ENCODE measurements around the gene LURAP1L.

Gene LURAP1L, protein sequence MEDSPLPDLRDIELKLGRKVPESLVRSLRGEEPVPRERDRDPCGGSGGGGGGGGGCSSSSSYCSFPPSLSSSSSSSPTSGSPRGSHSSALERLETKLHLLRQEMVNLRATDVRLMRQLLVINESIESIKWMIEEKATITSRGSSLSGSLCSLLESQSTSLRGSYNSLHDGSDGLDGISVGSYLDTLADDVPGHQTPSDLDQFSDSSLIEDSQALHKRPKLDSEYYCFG

DNA sequence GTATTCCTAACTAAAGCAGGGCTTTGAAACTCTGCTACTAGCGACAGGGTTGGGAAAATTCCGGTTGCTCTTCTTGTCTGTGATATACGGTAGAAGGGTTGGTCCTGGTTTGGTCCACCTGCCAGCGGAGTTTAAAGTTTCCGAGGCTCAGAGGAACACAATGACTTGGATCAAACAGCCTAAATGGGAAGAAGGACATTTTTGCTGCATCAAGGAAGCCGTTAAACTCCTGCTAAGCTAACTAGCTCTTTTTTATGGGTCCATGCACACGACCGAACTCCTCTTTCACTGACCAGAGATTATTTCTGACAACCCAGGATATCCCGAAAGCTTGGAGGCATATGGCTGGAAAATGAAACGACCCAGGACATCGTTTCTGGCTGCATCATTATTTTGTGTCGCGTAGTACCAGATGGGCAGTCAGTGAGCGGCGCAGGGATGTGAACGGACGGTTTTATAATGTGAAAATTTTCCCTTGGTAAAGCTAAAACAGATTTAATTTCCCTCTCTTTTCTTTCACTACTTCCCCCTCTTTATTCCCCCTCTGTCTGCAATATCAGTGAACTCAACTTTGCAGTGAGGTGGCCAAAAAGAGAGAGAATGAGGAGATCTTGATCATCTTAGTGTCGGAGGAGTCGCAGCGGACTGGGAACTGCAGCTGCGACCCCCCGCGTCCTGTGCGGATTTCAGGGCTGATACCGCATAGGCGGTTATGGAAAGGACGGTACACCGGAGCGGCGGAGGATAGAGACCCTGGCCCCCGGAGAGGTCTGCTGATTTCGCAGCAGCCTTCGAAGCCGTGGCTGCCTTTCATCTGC is at the start of gene LURAP1L:
Gene LURAP1L (plus strand): TSS at position 160 of the 818 bp plus-strand sequence. CDS start 696 bp downstream, outside the sequence.
- DNase-seq (ENCODE audit: low spot score) = no peak

DNA sequence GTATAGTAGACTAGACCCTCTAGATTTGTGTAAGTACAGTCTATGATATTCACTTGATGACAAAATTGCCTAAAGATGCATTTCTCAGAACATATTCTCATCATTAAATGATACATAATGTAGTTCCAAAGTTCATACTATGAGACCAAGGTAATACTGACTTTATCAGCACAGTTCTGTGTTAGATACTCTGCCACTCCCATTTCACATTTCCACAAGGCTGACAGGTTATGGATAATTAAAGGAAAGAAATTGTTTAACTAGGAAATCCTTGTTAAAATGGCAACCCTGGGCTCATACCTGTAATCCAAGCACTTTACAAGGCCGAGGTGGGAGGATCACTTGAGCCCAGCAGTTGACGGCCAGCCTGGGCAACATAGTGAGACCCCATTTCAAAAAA is 48.0 kb upstream of the LURAP1L start:
- DNase-seq (ENCODE audit: low spot score) = no peak

DNA sequence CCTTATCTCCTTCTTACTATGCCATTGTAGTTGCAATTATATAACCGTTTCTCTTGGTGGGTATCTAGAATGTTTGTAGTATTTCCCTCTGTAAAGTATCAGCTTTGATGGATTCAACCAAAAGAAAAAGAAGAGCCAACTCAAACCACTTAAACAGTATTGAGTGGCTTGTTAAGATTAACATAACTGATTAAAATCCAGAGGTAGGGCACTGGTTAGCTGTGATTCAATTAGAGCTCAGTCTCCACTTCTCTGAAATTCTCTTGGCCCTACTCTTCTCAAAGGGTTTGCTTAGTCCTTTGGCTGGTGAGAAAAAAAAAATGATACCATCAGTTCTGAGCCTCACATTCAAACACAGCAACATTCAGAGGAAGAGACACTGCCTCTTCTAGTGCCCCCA is 44.6 kb upstream of the LURAP1L start:
- no peak for DNase-seq (ENCODE audit: low spot score)

DNA sequence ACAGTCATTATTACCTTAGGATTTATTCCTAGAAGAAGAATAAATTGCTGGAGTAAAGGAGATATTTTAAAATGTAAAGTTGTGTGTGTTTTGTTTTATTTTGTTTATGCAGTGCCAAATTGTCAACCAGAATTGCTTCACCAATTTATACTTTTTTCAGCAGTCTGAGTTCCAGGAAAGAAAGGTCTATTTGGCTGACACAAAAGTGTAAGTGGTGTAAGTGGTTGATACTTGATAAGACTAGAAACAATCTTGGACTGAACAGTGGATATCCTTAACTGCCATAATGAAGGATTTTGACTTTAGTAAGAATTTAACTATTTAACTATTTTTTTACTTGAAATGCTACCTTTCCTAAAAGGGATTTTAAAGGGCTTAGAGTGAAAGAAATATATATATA is 43.9 kb upstream of the LURAP1L start:
- no peak for DNase-seq (ENCODE audit: low spot score)

DNA sequence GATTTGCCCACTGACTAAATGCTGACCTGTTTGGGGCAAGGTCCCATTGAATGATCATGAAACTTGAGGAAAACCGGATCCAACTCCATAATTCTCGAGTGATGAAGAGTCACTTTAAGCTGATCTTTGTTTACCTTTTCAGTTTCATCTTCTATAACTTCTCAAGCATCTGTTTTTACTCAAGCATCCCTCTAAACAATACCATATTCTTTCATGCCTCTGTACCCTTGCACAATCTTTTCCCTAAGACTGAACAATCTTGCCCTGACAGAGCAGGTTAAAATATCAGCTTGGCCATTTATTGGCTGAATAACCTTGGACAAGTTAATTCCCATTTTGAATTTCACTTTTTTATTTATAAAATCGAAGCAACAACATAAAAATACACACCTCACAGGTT is 41.8 kb upstream of the LURAP1L start:
- DNase-seq (ENCODE audit: low spot score) = no peak

DNA sequence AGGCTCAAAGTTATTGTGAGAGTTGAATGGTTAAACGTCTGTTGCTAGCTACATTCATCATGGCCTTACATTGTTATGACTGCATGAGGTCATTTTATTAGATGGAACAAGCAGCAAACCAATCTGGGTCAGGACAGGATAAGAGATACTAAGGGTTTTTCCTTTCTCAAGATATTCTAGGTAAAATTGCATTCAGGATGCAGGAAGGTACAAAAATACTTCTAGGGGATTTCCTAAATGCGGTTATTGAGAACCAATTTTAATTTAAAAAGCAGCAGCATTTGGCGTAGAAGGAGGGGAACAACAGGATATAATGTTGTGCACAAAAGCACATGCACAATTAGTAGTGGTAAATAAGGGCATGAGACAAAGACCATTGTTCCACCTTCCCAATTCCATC is 39.2 kb upstream of the LURAP1L start:
- no peak for DNase-seq (ENCODE audit: low spot score)

DNA sequence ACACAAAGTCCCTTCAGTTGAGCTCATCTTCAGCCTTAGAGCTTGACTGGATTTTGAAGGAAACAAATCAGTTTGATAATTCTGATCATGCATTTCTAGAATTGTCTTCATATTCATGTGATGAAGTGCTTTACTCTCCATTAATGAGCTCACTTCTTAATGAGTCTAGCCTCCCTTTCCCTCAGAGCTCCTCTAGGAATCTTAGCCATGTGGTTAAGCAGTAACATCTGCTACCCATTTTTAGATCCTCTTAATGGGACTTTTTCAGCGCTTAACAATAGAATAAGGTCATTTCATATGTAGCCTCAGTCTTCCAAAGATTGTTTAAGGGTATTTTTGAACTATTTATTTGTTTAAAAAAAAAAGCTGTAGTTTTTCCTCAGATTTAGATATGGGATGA is 36.9 kb upstream of the LURAP1L start:
- DNase-seq (ENCODE audit: low spot score) = no peak

DNA sequence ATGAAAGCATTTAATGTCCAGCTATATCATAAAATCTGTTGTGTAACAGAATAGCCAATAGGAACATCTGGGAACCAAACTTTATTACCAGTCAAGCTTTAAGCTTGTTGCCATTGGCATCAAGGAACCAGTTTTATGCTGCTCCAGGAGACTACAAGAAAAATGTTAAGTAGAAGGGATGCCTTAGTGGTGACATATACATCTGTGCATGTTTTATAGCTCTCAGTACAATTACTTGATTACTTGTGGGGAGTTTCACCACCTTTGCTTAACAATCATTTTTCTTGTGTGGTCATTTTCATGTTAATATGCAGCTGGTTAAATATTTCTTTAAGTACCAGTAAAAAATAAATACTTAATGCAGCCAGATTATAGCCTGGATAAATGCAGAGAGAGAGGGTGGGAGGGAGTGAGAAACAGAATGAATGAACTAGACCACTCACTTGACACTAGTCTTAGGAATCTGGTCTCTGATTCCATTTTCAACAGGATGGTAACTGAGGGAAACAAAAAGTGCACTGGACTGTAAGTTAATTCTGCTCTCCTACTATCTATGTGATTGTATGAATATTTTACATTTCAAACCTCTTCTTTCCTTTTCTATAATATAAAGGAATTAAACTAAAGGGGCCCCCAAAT is 35.7 kb upstream of the LURAP1L start:
- DNase-seq (ENCODE audit: low spot score) = no peak

DNA sequence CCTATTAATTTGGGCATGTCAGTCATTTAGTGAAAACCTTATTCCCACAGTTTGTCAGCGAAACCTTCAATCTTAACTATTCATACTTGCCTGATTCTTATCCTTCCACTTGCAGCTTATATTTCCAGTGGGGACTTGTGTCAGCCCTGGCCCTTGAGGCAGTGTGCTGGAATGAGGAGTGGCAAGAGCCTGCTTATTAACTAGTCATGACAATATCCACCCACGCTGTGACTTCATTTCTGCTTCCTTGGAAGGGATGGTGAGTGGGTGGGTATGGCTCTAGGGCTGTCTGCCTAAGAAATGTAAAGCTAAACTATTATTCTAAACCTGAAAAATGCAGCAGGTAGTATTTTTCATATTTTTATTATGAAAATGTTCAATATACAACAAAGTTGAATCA is 34.0 kb upstream of the LURAP1L start:
- DNase-seq (ENCODE audit: low spot score) = no peak

DNA sequence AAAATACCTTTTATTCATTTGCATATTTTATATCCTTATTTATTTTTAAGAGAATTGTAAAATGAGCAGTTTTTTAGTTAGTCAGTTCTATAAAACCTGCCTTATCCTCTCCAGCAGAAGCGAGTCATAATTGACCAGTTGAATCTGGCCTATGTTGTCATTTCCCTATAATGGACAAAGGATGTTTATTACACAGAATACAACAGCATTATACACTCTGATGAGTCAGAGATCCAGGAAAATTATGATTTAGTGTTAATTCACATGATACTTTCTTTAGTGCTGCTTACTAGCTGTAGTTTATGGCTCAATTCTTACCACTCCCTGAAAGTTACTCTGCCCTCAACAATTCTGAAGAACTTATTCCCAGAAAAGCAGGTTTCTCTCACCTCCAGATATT is 26.8 kb upstream of the LURAP1L start:
- DNase-seq (ENCODE audit: low spot score) = no peak

DNA sequence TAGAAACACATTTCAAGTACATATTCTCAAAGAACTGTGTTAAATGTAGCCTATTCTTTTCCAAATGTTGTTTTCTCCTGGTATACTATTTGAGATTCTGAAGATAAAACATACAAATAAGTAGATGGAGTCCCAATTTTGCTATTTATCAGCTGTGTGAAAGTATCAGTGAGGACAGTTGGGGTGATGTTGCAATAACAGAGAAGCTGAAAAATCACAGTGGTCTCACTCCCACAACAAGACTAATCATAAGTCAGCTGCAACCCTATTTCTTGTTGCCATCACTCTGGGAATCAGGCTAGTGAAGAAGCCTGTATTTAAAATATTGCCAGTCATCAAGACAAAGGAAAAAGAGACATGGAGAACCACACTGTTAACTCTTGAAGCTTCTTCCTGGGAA is 25.9 kb upstream of the LURAP1L start:
- DNase-seq (ENCODE audit: low spot score) = no peak

DNA sequence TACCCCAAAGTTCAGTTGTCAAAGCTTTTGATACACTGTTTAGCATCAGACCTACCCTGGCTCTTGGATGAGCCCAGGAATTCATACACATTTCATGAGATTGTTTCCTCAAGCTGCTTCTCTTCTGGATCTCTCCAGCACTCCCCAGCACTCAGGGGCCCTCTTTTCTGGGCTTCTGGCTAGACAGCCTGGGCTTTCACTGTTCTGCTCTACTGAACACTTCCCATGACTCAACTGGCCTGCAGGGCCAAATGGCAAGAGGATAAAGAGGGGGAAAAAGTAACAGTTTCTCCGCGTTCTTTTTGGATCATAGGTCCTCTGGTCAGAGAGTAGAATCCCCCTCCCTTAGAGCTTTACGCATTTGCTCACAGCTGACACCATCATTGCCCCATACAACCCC is 20.9 kb upstream of the LURAP1L start:
- DNase-seq (ENCODE audit: low spot score) = no peak

DNA sequence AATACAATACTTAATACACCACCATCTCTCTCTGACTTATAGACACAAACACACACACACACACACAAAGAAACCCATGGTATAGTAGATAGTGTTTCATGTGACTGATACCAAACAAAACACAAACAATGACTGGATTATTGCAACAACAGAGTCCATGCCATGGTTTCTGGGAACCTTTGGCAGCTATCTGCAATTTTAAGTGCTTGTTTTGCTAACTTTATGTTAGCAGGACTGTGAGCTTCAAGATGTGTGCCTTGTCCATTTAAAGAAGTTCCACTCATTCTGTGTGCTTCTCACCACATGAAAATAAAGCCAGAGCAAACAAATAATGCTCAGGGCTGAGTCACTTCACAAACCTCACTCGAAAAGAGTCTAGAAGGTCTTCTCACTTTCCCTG is 15.1 kb upstream of the LURAP1L start:
- no peak for DNase-seq (ENCODE audit: low spot score)

DNA sequence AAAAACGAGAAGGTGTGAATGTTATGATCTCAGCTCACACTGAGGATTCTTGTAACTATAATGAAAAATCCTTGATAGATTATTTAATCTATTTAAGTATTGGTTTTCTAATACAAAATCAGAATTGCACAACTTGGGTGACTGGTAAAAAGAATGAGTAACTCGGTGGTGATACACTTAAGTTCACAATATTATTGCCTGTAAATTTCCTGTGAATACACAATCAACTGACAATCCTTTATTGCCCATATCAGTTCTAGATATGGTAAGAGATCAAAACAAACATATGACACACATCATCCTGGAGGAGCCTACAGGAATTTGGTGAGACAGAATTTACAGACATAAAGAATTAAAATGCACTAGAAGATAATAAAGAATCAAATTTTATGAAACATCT is 14.1 kb upstream of the LURAP1L start:
- DNase-seq (ENCODE audit: low spot score) = no peak

DNA sequence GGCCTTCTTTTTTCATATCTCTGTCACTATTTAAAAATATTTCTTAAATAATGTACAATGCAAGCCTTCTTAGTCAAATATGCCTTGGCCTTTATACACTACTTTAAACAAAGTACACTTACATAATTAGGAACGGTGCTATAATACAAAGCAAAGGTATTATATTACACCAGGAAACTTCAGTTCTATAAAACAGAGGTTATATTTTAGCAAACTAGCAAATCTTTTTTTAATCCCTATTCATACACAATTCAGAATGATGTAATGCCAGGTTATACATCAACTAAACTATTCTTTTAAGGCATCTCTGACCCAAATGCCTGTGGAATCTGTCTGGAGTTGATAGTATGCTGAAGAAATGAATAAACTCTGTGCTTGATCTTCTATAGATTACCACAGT is 10.7 kb upstream of the LURAP1L start:
- no peak for DNase-seq (ENCODE audit: low spot score)

DNA sequence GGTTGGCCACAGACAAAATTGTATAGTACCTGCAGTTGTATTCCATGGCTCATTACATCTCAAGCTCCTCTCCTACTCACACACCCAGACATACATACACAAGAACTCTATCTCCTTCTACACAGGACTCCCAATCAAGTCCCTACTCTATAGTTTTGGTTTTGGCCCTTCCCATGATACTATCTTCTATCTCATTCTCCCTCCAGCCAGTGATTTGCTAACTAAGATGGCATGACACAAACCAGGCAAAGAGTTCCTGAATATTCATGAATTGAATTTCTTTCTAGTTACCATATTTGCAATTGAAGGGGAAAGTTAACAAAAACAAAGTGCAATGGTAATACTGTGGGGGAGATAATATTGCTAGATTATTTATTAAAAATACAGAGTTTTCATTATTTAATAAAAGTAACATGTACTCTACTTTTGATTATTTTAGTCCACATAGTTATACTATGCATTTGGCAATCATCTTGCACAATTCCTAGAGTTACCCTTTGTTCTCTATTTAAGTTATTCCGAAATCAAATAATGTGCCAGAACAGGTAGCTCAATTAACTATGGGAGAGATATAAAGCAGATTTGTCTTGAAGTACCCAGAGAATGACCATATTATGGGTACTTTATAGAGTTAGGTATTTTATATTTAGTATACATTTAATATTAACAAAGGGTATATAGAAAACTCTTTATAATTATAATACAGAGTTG is 9.6 kb upstream of the LURAP1L start:
- no peak for DNase-seq (ENCODE audit: low spot score)

DNA sequence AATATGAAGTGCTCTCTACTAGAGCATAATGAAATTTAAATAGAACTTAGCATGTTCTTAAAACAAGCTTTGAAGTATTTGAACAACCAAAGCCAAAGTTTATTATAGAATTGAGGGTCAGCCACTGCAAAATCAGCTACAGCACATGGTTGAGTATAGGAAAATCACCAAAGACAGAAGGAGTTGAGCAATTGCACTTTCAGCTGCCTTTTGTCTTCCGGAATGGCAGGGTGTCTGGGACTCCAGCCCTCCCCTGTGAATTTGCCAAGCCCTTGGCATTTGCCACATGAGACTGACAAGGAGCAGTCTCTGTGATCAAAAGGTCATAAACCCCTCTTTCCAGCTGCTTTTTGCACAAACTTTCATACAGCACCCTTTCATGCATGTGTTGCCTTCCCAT is 8.5 kb upstream of the LURAP1L start:
- DNase-seq (ENCODE audit: low spot score) = no peak

DNA sequence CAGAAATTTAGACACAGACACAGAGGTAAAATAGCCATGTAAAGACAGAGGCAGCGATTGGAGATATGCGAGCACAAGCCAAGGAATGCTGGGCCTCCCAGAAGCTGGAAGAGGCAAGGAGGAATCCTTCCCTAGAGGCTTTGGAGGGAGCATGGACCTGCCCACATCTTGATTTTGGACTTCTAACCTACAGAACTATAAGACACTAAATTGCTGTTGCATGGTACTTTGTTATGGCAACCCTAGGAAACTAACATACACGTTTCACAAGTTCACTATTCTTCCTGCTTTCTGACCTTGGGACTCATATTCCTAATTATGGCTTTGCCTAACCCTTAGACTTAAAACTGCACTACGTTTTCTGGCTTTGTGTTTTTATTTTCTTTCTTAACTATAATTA is 4.6 kb upstream of the LURAP1L start:
- DNase-seq (ENCODE audit: low spot score) = no peak

DNA sequence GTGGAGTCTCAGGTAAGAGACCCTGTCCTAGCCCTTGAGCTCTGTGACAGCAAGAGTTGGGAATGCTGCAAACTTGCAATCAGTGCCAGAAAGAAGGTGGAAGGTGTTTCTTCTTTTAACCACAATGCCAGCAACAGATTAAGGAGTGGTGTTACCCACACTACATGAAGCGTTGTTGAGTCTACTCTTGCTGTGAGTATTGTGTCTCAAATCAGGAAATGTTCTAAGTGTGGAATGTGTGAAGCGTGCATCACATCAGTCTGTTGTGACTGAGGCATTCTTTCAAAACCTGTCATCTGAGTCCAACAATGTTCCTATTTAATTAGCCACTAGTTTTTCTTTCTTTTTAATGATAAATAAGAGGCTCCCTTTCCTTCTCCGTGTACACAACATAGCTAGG is 2.9 kb upstream of the LURAP1L start:
- DNase-seq (ENCODE audit: low spot score) = no peak

DNA sequence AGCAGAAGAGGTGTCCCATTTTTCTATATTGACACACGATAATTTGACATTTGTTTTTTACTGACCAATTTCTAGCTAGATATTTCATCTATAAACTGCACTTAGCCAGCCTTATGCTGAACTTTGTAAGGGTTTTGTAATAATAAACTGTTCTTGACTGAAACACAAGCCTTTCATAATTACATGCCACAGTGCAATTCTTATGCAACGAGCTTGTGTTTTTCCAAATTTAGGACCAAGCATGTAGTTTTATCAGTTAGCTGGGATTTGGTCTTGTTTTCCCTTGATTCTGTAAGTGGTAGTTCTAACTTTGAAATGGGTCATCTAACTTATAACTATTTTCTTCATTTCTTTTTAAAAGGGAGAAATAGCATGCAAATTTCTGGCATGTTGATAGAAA is 1.3 kb upstream of the LURAP1L start:
- no peak for DNase-seq (ENCODE audit: low spot score)

DNA sequence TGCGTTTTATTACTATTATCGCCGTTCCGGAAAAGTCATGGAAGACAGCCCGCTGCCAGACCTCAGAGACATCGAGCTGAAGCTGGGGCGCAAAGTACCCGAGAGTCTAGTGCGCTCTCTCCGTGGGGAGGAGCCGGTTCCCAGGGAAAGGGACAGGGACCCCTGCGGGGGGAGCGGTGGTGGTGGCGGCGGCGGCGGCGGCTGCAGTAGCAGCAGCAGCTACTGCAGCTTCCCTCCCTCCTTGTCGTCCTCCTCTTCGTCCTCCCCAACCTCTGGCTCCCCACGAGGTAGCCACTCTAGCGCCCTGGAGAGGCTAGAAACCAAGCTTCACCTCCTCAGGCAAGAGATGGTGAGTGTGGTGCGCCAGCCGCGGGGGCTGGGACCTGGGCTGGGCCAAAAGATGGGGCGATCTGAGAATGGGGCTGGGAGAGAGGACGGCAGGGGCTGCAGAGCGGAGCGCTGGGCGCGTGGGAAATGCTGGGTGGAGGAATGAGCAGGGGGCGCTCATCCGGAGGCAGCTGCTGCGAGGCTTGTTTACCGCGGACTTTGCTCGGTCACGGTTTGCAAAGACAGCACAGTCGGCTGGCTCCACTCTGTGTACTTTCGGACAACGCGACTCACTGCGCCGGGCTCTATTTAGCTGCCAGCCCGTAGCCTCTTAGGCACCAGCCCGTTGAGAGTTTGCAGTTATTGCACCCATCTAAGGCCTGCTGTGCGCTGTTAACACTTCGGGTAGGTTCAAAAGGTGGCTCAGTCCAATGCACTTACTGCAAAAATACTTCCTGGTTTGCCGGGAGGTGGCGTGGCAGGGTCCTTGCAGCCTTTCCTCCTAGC is 1.1 kb downstream of the LURAP1L start:
- DNase-seq (ENCODE audit: low spot score) = no peak

DNA sequence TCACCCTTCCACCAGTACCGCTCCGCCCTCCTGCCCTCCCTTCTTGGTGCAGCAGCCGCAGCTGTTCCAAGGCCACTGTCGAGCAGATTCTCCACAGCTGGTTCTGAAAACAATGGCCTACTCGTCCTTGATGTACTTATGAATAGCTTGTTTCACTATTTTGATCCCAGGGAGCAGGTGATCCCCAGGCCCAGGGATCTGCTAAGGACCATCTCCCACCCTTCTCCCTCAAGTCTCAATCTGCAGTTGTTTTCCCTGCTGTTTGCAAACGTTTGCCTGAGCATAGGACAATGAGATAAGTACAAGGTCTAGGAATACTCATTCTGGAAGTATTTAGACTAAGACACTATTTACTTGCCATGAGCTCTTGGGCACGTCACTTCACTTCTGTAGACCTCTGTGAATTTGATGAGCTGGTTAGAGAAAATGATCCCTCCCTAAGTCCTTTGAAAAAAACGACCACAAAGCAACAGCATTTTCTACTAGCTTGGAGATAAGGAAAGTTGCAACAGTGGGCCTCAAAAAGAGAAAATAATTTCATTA is 1.8 kb downstream of the LURAP1L start:
- no peak for DNase-seq (ENCODE audit: low spot score)
